ENCODE results near the gene TGFA.

- TF ChIP-seq CTCF (IDR thresholded peaks at IDR 0.05) = no peak
- no peak for TF ChIP-seq POLR2A (IDR thresholded peaks at IDR 0.05)
These were observed 86.4 kb downstream of the TGFA start for GRCh38 chr2:70467237-70467636.

All from heart left ventricle (tissue), 13 donors.